ENCODE results near the gene SPTLC3.

SPTLC3 gene

GRCh38 chr20:13207016-13207415 lies 198.2 kb downstream of the SPTLC3 start:
- no peak for DNase-seq (ENCODE audit: low read depth)
- TF ChIP-seq CTCF (conservative IDR thresholded peaks at IDR 0.05; ENCODE audit: control insufficient read depth, insufficient read depth, low read depth, low read length) = no peak
- no peak overlapping the region for H3K4me3 ChIP-seq (ENCODE audit: control insufficient read depth, low read depth, low read length)

DNA sequence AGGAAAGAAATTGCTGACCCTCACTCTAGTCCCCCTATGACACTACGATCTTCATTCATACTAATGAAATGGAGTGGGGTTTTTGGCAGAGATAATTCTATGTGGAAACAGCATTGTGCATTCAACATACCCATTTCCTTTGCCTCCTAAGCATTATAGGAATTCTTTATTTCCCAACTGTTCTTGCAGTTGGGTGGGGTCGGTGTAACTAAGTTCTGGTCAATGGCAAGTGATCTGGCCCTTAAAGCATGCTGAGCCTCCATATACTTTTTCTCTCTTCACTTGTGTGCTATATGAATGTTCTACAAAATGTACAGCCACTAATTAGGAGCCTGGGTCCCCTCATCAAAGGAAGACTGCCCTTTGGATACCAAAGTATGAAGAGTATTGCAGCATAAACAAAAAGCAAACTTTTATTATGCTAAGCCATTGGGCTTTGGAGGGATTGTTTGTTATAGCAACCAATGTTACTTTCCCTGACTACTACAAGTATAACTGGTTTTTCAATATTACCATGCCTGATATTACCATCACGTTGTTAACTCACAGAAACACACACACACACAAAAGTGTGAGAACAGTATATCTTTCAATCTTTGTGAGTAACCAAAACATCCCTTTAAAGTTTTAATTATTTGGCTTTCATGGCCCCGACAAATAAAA lies 203.3 kb downstream of the SPTLC3 start:
- DNase-seq (ENCODE audit: low read depth) = peak; percentile 12
- H3K4me3 ChIP-seq (ENCODE audit: control insufficient read depth, low read depth, low read length) = no peak overlapping the region
- no peak for TF ChIP-seq CTCF (conservative IDR thresholded peaks at IDR 0.05; ENCODE audit: control insufficient read depth, insufficient read depth, low read depth, low read length)

DNA sequence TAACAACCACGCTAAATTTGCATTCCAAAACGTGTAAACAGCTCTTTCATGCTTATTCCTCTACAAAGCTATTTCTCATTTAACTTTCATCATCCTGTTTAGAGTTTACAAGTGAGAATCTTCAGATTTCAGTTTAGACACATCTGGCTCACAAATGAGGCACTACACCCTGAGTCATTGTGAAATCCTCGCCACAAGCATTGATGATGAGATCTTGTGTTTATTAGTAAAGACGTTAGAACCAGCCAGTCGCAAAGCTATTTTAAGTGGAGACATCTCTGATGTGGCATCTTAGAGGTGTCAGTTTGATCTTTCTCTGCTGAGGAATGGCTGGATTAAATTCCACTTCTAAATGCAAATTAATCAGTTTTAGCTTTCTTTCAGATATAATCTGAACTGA lies 204.0 kb downstream of the SPTLC3 start:
- TF ChIP-seq CTCF (conservative IDR thresholded peaks at IDR 0.05; ENCODE audit: control insufficient read depth, insufficient read depth, low read depth, low read length) = no peak
- H3K4me3 ChIP-seq (ENCODE audit: control insufficient read depth, low read depth, low read length) = no peak overlapping the region
- peak; percentile 78 for DNase-seq (ENCODE audit: low read depth)

- H3K4me3 ChIP-seq (ENCODE audit: control insufficient read depth, low read depth, low read length) = no peak overlapping the region
- peak; percentile 35 for DNase-seq (ENCODE audit: low read depth)
- TF ChIP-seq CTCF (conservative IDR thresholded peaks at IDR 0.05; ENCODE audit: control insufficient read depth, insufficient read depth, low read depth, low read length) = no peak
Measured at GRCh38 chr20:13213335-13213734, 204.6 kb downstream of the SPTLC3 start.

DNA sequence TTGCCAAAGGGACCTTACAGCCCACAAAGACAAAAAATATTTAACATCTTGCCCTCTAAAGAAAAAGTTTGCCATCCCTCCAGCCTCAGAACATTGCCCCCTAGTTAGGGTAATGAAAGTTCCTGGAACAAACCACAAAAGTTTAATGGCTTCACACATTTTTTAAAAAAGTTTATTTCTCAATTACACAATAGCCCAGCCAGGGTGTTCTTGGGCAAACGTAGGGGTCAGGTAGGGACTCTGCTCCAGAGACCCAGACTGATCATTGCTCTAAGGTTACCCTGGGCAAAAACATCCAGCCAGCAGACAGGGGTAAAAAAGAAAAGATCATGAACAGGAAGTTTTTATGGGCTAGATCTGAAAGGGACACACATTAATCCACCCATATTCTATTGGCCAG lies 207.8 kb downstream of the SPTLC3 start:
- no peak for DNase-seq (ENCODE audit: low read depth)
- no peak overlapping the region for H3K4me3 ChIP-seq (ENCODE audit: control insufficient read depth, low read depth, low read length)
- no peak for TF ChIP-seq CTCF (conservative IDR thresholded peaks at IDR 0.05; ENCODE audit: control insufficient read depth, insufficient read depth, low read depth, low read length)

All from fibroblast of mammary gland (primary cell).